Type B pancreatic cell (in vitro differentiated cells): ENCODE results near the gene DNAL4. TPM values are rescaled to one million over a fixed set of nuclear protein-coding genes. Genes with fewer than 3 reads are reported as not detected.

Experiments
- DNase-seq: peaks from one replicate; pipeline ENCODE4 v3.0.0; 2021; ENCODE audit warnings: mixed read lengths; ENCODE audit not compliant: unreplicated experiment; ENCODE audit errors: extremely low spot score
- H3K27ac Mint-ChIP-seq: 2 replicates; pipeline ENCODE4 v1.8.0; 2021; ENCODE audit warnings: mild to moderate bottlenecking, mixed read lengths
- H3K27me3 Mint-ChIP-seq: 2 replicates; pipeline ENCODE4 v1.8.0; 2021; ENCODE audit warnings: mixed read lengths
- H3K36me3 Mint-ChIP-seq: 2 replicates; pipeline ENCODE4 v1.8.0; 2021; ENCODE audit warnings: mixed read lengths
- H3K4me1 Mint-ChIP-seq: one replicate; pipeline ENCODE4 v1.8.0; 2021; ENCODE audit warnings: mixed read lengths; ENCODE audit not compliant: unreplicated experiment
- H3K4me3 Mint-ChIP-seq: 2 replicates; pipeline ENCODE4 v1.8.0; 2021; ENCODE audit warnings: mild to moderate bottlenecking, mixed read lengths
- H3K9me3 Mint-ChIP-seq: 2 replicates; pipeline ENCODE4 v1.8.0; 2021; ENCODE audit warnings: mixed read lengths
- CTCF ChIP-seq: fragments of 200-600 bp; sonication (generic); conservative IDR thresholded peaks from 2 replicates; pipeline ENCODE4 v1.5.0; 2021; ENCODE audit warnings: antibody characterized with exemption, mild to moderate bottlenecking
- total RNA-seq: library from RNA; stranded (reverse); gene quantifications from 2 replicates; pipeline ENCODE4 v1.2.1, GENCODE V29; 2021; ENCODE audit warnings: low replicate concordance

DNAL4 gene
- total RNA-seq, 1 donor from 2014 or later = 23.9 TPM

- Mint-ChIP-seq H3K4me1 (no peaks in the 10 kb centered on the region), H3K27me3 (peaks cover 29% of the 10 kb centered on the region), H3K27ac (no peak overlapping the region), H3K4me3 (no peak overlapping the region), H3K9me3 (no peaks in the 10 kb centered on the region), H3K36me3 (no peaks in the 10 kb centered on the region)
- TF ChIP-seq CTCF = no peak
- DNase-seq = no peak
Measured at GRCh38 chr22:38834215-38834953, 40.4 kb upstream of the DNAL4 start.

- H3K36me3 Mint-ChIP-seq = no peaks in the 10 kb centered on the region
- H3K9me3 Mint-ChIP-seq = no peaks in the 10 kb centered on the region
- no peak for TF ChIP-seq CTCF
- no peak for DNase-seq
- H3K27ac Mint-ChIP-seq = no peak overlapping the region
- H3K27me3 Mint-ChIP-seq = peaks cover 24% of the 10 kb centered on the region
- H3K4me1 Mint-ChIP-seq = no peaks in the 10 kb centered on the region
- no peak overlapping the region for H3K4me3 Mint-ChIP-seq
Measured at GRCh38 chr22:38833061-38833460, 39.1 kb upstream of the DNAL4 start.

- no peaks in the 10 kb centered on the region for H3K4me1 Mint-ChIP-seq
- H3K4me3 Mint-ChIP-seq = no peak overlapping the region
- DNase-seq = no peak
- H3K27ac Mint-ChIP-seq = no peak overlapping the region
- no peaks in the 10 kb centered on the region for H3K36me3 Mint-ChIP-seq
- H3K27me3 Mint-ChIP-seq = peaks cover 19% of the 10 kb centered on the region
- no peaks in the 10 kb centered on the region for H3K9me3 Mint-ChIP-seq
- TF ChIP-seq CTCF = no peak
Measured at GRCh38 chr22:38832005-38832978, 38.3 kb upstream of the DNAL4 start.

GRCh38 chr22:38831166-38831945 lies 37.4 kb upstream of the DNAL4 start:
- H3K27ac Mint-ChIP-seq = no peak overlapping the region
- no peaks in the 10 kb centered on the region for H3K9me3 Mint-ChIP-seq

More at GRCh38 chr22:38831166-38831945, 37.4 kb upstream of the DNAL4 start:
- Mint-ChIP-seq H3K36me3 (no peaks in the 10 kb centered on the region), H3K4me1 (no peaks in the 10 kb centered on the region), H3K4me3 (no peak overlapping the region), H3K27me3 (peaks cover 16% of the 10 kb centered on the region)
- TF ChIP-seq CTCF = no peak
- DNase-seq = no peak
